H1 (cell line): ENCODE data around the gene ALDH7A1.

Source experiments
- CHD2 ChIP-seq: IDR thresholded peaks from 2 replicates; pipeline ENCODE4 v1.6.1; 2012; ENCODE audit warnings: low read length, improper control_type of control experiment
- EGR1 ChIP-seq: IDR thresholded peaks from 2 replicates; pipeline ENCODE4 v1.6.1; 2011; ENCODE audit warnings: low read depth, low read length, borderline replicate concordance
- EZH2 ChIP-seq: fragments of 200-600 bp; sonication (generic); IDR thresholded peaks from 2 replicates; pipeline ENCODE4 v1.7.1; 2012; ENCODE audit warnings: low read depth, mild to moderate bottlenecking, moderate library complexity, low read length, inconsistent platforms; ENCODE audit not compliant: severe bottlenecking
- GTF2F1 ChIP-seq: IDR thresholded peaks from 2 replicates; pipeline ENCODE4 v1.6.1; 2012; ENCODE audit warnings: low read depth, low read length, improper control_type of control experiment, borderline replicate concordance
- POLR2A ChIP-seq, 2 experiments: IDR thresholded peaks; 1 replicate in 1 of 2; 2 replicates in 1 of 2; pipeline ENCODE4 v1.6.1; 2011; ENCODE audit warnings: low read depth in 2 of 2, low read length in 2 of 2, mild to moderate bottlenecking in 2 of 2; ENCODE audit errors: control extremely low read depth in 1 of 2
- POLR2AphosphoS5 ChIP-seq: IDR thresholded peaks from 2 replicates; pipeline ENCODE4 v1.6.1; 2011; ENCODE audit warnings: low read depth, low read length
- TAF1 ChIP-seq: IDR thresholded peaks from 2 replicates; pipeline ENCODE4 v1.6.1; 2011; ENCODE audit warnings: mild to moderate bottlenecking, low read depth, low read length
- TBP ChIP-seq: IDR thresholded peaks from 2 replicates; pipeline ENCODE4 v1.6.1; 2011; ENCODE audit warnings: low read depth, low read length, improper control_type of control experiment
- TCF12 ChIP-seq: IDR thresholded peaks from 2 replicates; pipeline ENCODE4 v1.6.1; 2011; ENCODE audit warnings: low read depth, mild to moderate bottlenecking, low read length
- TF ChIP-seq, protein P1 (sequence below), 3 experiments: IDR thresholded peaks; 1 replicate in 2 of 3; 2 replicates in 1 of 3; pipeline versions ENCODE4 v1.5.1 to v1.6.1; 2011; ENCODE audit warnings: low read length in 3 of 3, mild to moderate bottlenecking in 3 of 3, inconsistent platforms in 2 of 3, low read depth in 1 of 3, moderate library complexity in 1 of 3; ENCODE audit not compliant: insufficient read depth in 1 of 3; ENCODE audit errors: control extremely low read depth in 1 of 3

DNA sequence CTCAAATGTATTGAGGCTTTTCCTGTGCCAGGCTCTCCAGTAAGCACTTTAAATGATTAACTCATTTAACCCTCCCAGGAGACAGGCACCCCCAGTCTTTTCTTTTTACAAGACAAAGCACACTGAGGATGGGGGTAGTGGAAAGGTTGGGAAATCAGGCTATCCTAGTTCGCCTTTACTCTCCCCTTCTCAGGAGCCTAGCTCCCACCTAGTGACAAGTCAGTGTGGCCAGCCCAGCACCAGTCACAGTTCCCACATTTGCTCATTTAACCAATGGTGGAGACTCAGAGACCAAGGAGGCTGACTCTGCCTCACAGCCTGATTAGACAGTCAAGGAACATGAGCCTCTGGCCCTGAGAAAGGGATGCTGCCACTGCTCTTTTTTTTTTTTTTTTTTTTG is 3.5 kb downstream of the ALDH7A1 start:
- TF ChIP-seq POLR2A (IDR thresholded peaks at IDR 0.05; ENCODE audit: control extremely low read depth in 1 of 2, low read depth in 2 of 2, low read length in 2 of 2) (0 out of 3 replicates have a peak, but pooled peaks of 1 of the 2 experiments have one; percentile 36), EGR1 (no peak), TBP (no peak), POLR2AphosphoS5 (no peak), TAF1 (no peak), EZH2 (no peak), TCF12 (no peak), GTF2F1 (no peak), CHD2 (no peak)
- TF ChIP-seq, protein P1, sequence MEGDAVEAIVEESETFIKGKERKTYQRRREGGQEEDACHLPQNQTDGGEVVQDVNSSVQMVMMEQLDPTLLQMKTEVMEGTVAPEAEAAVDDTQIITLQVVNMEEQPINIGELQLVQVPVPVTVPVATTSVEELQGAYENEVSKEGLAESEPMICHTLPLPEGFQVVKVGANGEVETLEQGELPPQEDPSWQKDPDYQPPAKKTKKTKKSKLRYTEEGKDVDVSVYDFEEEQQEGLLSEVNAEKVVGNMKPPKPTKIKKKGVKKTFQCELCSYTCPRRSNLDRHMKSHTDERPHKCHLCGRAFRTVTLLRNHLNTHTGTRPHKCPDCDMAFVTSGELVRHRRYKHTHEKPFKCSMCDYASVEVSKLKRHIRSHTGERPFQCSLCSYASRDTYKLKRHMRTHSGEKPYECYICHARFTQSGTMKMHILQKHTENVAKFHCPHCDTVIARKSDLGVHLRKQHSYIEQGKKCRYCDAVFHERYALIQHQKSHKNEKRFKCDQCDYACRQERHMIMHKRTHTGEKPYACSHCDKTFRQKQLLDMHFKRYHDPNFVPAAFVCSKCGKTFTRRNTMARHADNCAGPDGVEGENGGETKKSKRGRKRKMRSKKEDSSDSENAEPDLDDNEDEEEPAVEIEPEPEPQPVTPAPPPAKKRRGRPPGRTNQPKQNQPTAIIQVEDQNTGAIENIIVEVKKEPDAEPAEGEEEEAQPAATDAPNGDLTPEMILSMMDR (IDR thresholded peaks at IDR 0.05; ENCODE audit: control extremely low read depth in 1 of 3, insufficient read depth in 1 of 3, low read depth in 1 of 3, low read length in 3 of 3) = no peak
